HEK293T (cell line): ENCODE measurements around the gene MYO15A.

Experiments used
- CTCF ChIA-PET: fragments of 350-600 bp; formaldehyde crosslinking; extraction: SDS; loops from one replicate; lab custom pipeline; 2021; ENCODE audit warnings: antibody characterized with exemption, inconsistent platforms; lab: Yijun Ruan, JAX
- POLR2A ChIA-PET: fragments of 350-600 bp; formaldehyde crosslinking; extraction: SDS; loops from one replicate; lab custom pipeline; 2020; ENCODE audit warnings: antibody characterized with exemption, inconsistent platforms; lab: Yijun Ruan, JAX
- DNase-seq: peaks from one replicate; pipeline ENCODE4 v3.0.0; 2012; ENCODE audit warnings: mixed read lengths; ENCODE audit errors: extremely low spot score
- ARNT ChIP-seq: fragments of 450-650 bp; IDR thresholded peaks from 2 replicates; pipeline ENCODE4 v1.6.1; 2017; ENCODE audit warnings: mild to moderate bottlenecking
- BHLHE40 ChIP-seq: fragments of 450-650 bp; IDR thresholded peaks from 2 replicates; pipeline ENCODE4 v1.6.1; 2016; ENCODE audit warnings: mild to moderate bottlenecking, moderate library complexity, borderline replicate concordance
- CTBP1 ChIP-seq: fragments of 450-650 bp; IDR thresholded peaks from 2 replicates; pipeline ENCODE4 v1.6.1; 2016; ENCODE audit warnings: borderline replicate concordance
- ELF4 ChIP-seq: fragments of 450-650 bp; IDR thresholded peaks from 2 replicates; pipeline ENCODE4 v1.6.1; 2017; ENCODE audit warnings: antibody characterized with exemption
- FOXA1 ChIP-seq: fragments of 450-650 bp; IDR thresholded peaks from 2 replicates; pipeline ENCODE4 v1.6.1; 2016; ENCODE audit warnings: mild to moderate bottlenecking
- FOXK2 ChIP-seq: fragments of 450-650 bp; IDR thresholded peaks from 2 replicates; pipeline ENCODE4 v1.6.1; 2016; ENCODE audit warnings: mild to moderate bottlenecking
- FOXM1 ChIP-seq: fragments of 450-650 bp; IDR thresholded peaks from 2 replicates; pipeline ENCODE4 v1.6.1; 2017; ENCODE audit warnings: mild to moderate bottlenecking, borderline replicate concordance
- HDGF ChIP-seq: fragments of 450-650 bp; IDR thresholded peaks from 2 replicates; pipeline ENCODE4 v1.6.1; 2017; ENCODE audit warnings: antibody characterized with exemption, borderline replicate concordance
- L3MBTL2 ChIP-seq: fragments of 450-650 bp; conservative IDR thresholded peaks from 2 replicates; pipeline ENCODE4 v1.6.1; 2016; ENCODE audit warnings: mild to moderate bottlenecking
- LEF1 ChIP-seq: fragments of 450-650 bp; IDR thresholded peaks from 2 replicates; pipeline ENCODE4 v1.6.1; 2017; ENCODE audit warnings: mild to moderate bottlenecking, borderline replicate concordance
- NFRKB ChIP-seq: fragments of 450-650 bp; IDR thresholded peaks from 2 replicates; pipeline ENCODE4 v1.6.1; 2016; ENCODE audit warnings: mild to moderate bottlenecking, moderate library complexity
- SP1 ChIP-seq: fragments of 450-650 bp; IDR thresholded peaks from 2 replicates; pipeline ENCODE4 v1.6.1; 2017
- SUZ12 ChIP-seq: fragments of 450-650 bp; IDR thresholded peaks from 2 replicates; pipeline ENCODE4 v1.6.1; 2016; ENCODE audit warnings: mild to moderate bottlenecking
- TARDBP ChIP-seq: fragments of 450-650 bp; IDR thresholded peaks from 2 replicates; pipeline ENCODE4 v1.6.1; 2016
- ZNF384 ChIP-seq: fragments of 450-650 bp; IDR thresholded peaks from 2 replicates; pipeline ENCODE4 v1.6.1; 2016
- TF ChIP-seq, protein P1 (sequence below): fragments of 450-650 bp; IDR thresholded peaks from 2 replicates; pipeline ENCODE4 v1.6.1; 2016

The MYO15A gene

DNA sequence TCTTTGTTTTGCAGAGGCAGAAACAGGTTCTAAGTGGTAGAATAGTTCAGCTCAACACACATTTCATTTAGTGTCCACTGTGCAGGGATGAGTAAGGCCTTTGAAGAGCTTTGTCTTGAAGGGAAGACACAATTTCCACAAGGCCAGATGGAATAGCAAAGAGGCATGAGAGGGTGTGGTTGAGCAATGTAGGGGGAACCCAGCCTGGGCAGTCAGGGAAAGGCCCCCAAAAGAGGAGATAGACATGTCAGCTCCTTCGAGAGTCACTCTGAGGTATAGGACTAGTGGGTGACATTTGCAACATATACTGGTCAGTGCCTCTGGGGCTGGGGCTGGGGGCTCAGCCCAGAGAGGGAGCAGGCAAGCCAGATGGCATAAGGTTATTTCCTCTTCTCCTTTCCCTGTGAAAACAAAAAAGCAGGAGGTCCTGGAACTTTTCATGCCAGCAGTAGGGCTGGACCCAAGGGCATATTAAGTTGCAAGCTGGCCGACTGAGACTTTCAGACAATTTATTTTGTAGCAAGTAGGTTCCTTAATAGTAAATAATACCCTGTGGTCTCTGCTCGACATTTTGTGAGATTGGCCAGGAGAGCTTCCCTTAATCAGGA, 82.2 kb downstream of the MYO15A start:
- ChIA-PET POLR2A (interaction anchor here (0.6 to 4.1 kb wide), 3 partner anchors 7 to 11 kb away, joined by 3 to 27 read pairs (median 3); partner anchors contain the start of gene ALKBH5), CTCF (interaction anchor here (0.7 to 0.9 kb wide), 3 partner anchors 21 to 49 kb away, joined by 3 to 9 read pairs (median 3); no protein-coding TSS in a partner anchor)
- TF ChIP-seq L3MBTL2 (no peak), HDGF (no peak), CTBP1 (no peak), BHLHE40 (no peak), SP1 (no peak), NFRKB (no peak), SUZ12 (no peak), LEF1 (no peak), ELF4 (no peak), TARDBP (no peak), ZNF384 (no peak), ARNT (no peak), FOXA1 (no peak), FOXK2 (no peak), FOXM1 (no peak)
- TF ChIP-seq, protein P1, sequence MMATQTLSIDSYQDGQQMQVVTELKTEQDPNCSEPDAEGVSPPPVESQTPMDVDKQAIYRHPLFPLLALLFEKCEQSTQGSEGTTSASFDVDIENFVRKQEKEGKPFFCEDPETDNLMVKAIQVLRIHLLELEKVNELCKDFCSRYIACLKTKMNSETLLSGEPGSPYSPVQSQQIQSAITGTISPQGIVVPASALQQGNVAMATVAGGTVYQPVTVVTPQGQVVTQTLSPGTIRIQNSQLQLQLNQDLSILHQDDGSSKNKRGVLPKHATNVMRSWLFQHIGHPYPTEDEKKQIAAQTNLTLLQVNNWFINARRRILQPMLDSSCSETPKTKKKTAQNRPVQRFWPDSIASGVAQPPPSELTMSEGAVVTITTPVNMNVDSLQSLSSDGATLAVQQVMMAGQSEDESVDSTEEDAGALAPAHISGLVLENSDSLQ, result no peak
- no peak for DNase-seq

DNA sequence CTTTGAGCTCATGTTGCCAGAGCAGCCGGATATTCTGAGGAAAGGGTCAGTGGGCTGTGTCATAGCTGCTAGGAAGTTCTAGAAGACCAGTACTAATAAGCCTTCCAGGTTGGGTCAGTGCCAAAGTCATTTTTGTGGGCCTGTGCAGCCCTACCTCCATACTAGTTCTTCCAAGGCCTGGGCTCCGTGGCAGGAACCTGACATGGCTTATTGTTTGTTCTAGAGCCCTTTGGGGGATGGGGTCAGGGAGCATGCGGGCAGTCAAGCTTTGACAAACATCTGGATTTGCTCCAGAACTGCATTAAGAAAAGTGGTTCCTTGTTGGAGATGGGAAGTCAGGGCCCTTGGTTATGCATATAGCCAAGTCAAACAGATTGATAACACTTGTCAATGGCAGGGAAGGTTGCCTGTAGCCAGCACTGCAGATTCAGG, 82.7 kb downstream of the MYO15A start:
- CTCF ChIA-PET, result interaction anchor here (0.7 to 1.3 kb wide), 3 partner anchors 12 to 26 kb away, joined by 3 read pairs; no protein-coding TSS in a partner anchor
- TF ChIP-seq CTBP1, result no peak
- no peak for TF ChIP-seq FOXA1
- TF ChIP-seq SUZ12, result no peak
- no peak for TF ChIP-seq FOXK2
- TF ChIP-seq FOXM1, result no peak
- TF ChIP-seq ARNT, result no peak
- no peak for TF ChIP-seq L3MBTL2
- TF ChIP-seq NFRKB, result no peak
- TF ChIP-seq HDGF, result no peak
- TF ChIP-seq, protein P1, result no peak
- no peak for TF ChIP-seq SP1
- no peak for TF ChIP-seq LEF1
- TF ChIP-seq ELF4, result no peak
- TF ChIP-seq BHLHE40, result no peak
- no peak for TF ChIP-seq TARDBP
- no peak for TF ChIP-seq ZNF384
- POLR2A ChIA-PET, result interaction anchor here (0.6 to 4.1 kb wide), 2 partner anchors 8 to 10 kb away, joined by 3 to 27 read pairs; partner anchors contain the start of gene ALKBH5
- no peak for DNase-seq

DNA sequence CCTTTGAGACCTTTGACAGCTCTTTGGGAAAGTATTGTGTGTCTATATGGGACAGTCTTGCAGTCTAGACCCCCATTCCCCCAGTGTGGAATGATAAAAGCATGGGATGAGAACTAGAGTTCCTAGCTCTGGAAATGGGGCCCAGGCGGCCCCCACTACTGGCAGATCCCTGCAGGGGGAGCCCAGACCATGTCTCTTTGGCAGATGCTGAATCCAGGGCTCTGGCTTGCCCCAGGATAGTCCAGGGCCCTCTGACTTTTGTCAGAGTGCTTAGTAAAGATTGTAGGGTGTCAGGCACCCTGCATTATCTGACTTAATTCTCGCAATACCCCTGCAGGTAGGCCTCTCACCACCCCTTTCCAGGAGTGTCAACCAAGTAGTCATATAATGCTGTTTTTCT, 83.4 kb downstream of the MYO15A start:
- ChIA-PET CTCF (interaction anchor here (0.7 to 1.3 kb wide), 2 partner anchors 12 to 26 kb away, joined by 3 read pairs; no protein-coding TSS in a partner anchor), POLR2A (interaction anchor here (1.0 to 4.1 kb wide), 2 partner anchors 9 kb away, joined by 3 to 27 read pairs; partner anchors contain the start of gene ALKBH5)
- TF ChIP-seq ELF4 (no peak), CTBP1 (no peak), L3MBTL2 (no peak), ARNT (no peak), FOXA1 (no peak), NFRKB (no peak), ZNF384 (no peak), SP1 (no peak), SUZ12 (no peak), TARDBP (no peak), FOXM1 (no peak), LEF1 (no peak), HDGF (no peak), FOXK2 (no peak), BHLHE40 (no peak)
- TF ChIP-seq, protein P1, result no peak
- no peak for DNase-seq

DNA sequence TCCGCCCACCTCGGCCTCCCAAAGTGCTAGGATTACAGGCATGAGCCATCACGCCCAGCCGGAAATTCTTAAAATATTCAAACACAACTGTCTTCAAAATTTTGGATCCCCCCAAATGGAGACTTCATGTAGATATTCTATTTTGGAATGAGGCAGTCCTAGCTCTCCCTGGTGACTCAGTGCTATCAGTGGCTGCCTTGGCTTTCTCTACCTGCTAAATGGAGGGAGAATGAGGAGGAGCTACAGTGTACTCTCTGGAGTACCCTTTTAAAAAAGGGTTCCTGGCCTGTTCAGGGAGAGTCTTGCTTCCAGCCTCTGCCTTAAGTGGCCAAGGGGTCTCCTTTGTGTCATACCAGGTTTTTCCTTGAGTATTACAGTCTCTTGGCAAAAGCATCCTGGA, 85.8 kb downstream of the MYO15A start:
- CTCF ChIA-PET, result no interaction called here
- TF ChIP-seq, protein P1, result no peak
- TF ChIP-seq ARNT (no peak), SP1 (no peak), FOXA1 (no peak)
- POLR2A ChIA-PET, result interaction anchor here (0.9 to 4.1 kb wide), 2 partner anchors 11 kb away, joined by 4 to 27 read pairs; partner anchors contain the start of gene ALKBH5
- DNase-seq, result no peak

DNA sequence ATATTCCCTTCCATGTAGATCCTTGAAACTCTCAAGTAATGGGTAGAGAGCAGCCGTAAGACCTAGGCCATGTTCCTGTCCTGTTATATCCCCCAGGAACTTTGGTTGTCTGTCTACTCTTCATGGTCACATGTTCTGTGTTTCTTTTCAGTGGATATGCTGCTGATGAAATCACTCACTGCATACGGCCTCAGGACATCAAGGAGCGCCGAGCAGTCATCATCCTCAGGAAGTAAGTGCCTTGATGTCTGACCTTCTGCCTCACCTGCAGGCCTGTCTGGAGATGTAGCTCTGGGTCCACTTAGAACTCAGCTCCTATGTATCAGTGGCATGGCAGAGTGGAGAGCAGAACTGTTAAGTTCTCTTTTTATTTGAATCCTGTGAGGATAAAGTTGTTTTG, 86.2 kb downstream of the MYO15A start:
- POLR2A ChIA-PET, result interaction anchor here (4.1 kb wide), 1 partner anchor 12 kb away, joined by 27 read pairs; the partner anchor contains the start of gene ALKBH5
- CTCF ChIA-PET, result no interaction called here

More for the DNA sequence above, 86.2 kb downstream of the MYO15A start:
- DNase-seq, result no peak
- TF ChIP-seq SUZ12 (no peak), ZNF384 (no peak), CTBP1 (no peak), NFRKB (no peak), ARNT (no peak)
- TF ChIP-seq, protein P1, result no peak
